HCT116 (cell line): Measurements from ENCODE around the gene MAN2B2.

Source experiments
- CEBPB ChIP-seq: IDR thresholded peaks from 2 replicates; pipeline ENCODE4 v1.6.1; 2012; ENCODE audit warnings: low read depth
- EGR1 ChIP-seq: IDR thresholded peaks from 2 replicates; pipeline ENCODE4 v1.6.1; 2012; ENCODE audit warnings: low read depth
- ELF1 ChIP-seq: IDR thresholded peaks from 2 replicates; pipeline ENCODE4 v1.6.1; 2012; ENCODE audit warnings: low read depth, borderline replicate concordance
- EZH2 ChIP-seq: fragments of 200-600 bp; sonication (generic); IDR thresholded peaks from 2 replicates; pipeline ENCODE4 v1.6.1; 2017; ENCODE audit warnings: antibody characterized with exemption, mixed run types
- JUND ChIP-seq: IDR thresholded peaks from 2 replicates; pipeline ENCODE4 v1.6.1; 2012
- POLR2A ChIP-seq: IDR thresholded peaks from 2 replicates; pipeline ENCODE4 v1.7.0; 2011; ENCODE audit warnings: borderline replicate concordance; ENCODE audit not compliant: insufficient read depth, insufficient read length; ENCODE audit errors: extremely low read depth
- POLR2AphosphoS5 ChIP-seq: IDR thresholded peaks from 2 replicates; pipeline ENCODE4 v1.6.1; 2011; ENCODE audit warnings: mild to moderate bottlenecking, low read depth, low read length, moderate library complexity
- YY1 ChIP-seq: IDR thresholded peaks from 2 replicates; pipeline ENCODE4 v1.6.1; 2011; ENCODE audit warnings: low read length, low read depth, moderate library complexity, mild to moderate bottlenecking; ENCODE audit not compliant: insufficient replicate concordance; ENCODE audit errors: extremely low read depth
- TF ChIP-seq, protein P1 (sequence below), 3 experiments: fragments of 200-600 bp in 1 of 3; sonication (generic) in 1 of 3; IDR thresholded peaks in 2 of 3; conservative IDR thresholded peaks in 1 of 3; 2 replicates each; pipeline ENCODE4 v1.5.1; 2012 to 2017; ENCODE audit warnings: low read depth in 2 of 3, low read length in 2 of 3, antibody characterized with exemption in 1 of 3, borderline replicate concordance in 1 of 3, control low read depth in 1 of 3, mild to moderate bottlenecking in 1 of 3, mixed read lengths in 1 of 3, mixed run types in 1 of 3, moderate library complexity in 1 of 3; ENCODE audit not compliant: insufficient read depth in 1 of 3
- TF ChIP-seq, protein P2 (sequence below): IDR thresholded peaks from 2 replicates; pipeline ENCODE4 v1.6.1; 2012; ENCODE audit warnings: low read depth
- TF ChIP-seq, protein P3 (sequence below): IDR thresholded peaks from 2 replicates; pipeline ENCODE4 v1.6.1; 2011; ENCODE audit warnings: mild to moderate bottlenecking, low read length, moderate library complexity; ENCODE audit not compliant: insufficient replicate concordance; ENCODE audit errors: extremely low read depth

DNA sequence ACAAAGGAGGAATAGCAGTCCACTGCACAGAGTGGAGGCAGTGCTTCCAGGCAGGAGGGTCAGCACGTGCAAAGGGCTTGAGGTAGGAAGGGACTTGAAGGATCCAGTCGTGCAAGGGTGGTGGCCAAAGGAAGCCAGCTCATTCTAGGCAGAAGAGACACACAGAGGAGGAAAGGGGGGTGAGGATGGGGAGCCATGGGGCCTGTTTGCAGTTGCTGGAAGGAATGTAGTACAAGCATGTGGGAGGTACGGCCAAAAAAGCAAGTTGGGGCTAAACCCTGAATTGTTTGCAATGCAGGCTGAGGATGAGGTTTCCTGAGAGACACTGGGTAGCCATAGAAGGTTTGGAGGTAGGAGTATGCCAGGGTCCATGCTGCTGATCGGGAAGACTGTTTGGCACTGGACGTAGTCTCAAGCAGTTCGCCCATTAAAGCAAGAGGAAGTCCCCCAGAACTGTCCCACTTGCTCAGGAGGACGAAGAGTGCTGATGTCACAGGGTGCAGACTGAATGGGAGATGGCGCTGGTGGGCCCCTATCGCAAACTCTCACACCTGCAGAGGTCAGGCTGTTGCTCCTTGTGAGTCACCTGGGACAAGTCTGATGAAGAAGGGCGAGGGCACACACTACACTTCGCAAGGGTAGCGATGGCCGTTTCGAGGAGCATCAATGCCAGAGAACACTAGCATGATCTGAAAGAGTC, 9.1 kb upstream of the MAN2B2 start:
- TF ChIP-seq POLR2A = no peak
- TF ChIP-seq POLR2AphosphoS5 = no peak
- no peak for TF ChIP-seq JUND
- TF ChIP-seq ELF1 = no peak
- TF ChIP-seq YY1 = no peak
- TF ChIP-seq, protein P1, sequence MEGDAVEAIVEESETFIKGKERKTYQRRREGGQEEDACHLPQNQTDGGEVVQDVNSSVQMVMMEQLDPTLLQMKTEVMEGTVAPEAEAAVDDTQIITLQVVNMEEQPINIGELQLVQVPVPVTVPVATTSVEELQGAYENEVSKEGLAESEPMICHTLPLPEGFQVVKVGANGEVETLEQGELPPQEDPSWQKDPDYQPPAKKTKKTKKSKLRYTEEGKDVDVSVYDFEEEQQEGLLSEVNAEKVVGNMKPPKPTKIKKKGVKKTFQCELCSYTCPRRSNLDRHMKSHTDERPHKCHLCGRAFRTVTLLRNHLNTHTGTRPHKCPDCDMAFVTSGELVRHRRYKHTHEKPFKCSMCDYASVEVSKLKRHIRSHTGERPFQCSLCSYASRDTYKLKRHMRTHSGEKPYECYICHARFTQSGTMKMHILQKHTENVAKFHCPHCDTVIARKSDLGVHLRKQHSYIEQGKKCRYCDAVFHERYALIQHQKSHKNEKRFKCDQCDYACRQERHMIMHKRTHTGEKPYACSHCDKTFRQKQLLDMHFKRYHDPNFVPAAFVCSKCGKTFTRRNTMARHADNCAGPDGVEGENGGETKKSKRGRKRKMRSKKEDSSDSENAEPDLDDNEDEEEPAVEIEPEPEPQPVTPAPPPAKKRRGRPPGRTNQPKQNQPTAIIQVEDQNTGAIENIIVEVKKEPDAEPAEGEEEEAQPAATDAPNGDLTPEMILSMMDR (IDR thresholded peaks at IDR 0.05 in 2 of 3, conservative IDR thresholded peaks at IDR 0.05 in 1 of 3; ENCODE audit: borderline replicate concordance in 1 of 3, insufficient read depth in 1 of 3, low read depth in 2 of 3, low read length in 2 of 3) = no peak
- no peak for TF ChIP-seq EZH2
- no peak for TF ChIP-seq CEBPB
- TF ChIP-seq, protein P2, sequence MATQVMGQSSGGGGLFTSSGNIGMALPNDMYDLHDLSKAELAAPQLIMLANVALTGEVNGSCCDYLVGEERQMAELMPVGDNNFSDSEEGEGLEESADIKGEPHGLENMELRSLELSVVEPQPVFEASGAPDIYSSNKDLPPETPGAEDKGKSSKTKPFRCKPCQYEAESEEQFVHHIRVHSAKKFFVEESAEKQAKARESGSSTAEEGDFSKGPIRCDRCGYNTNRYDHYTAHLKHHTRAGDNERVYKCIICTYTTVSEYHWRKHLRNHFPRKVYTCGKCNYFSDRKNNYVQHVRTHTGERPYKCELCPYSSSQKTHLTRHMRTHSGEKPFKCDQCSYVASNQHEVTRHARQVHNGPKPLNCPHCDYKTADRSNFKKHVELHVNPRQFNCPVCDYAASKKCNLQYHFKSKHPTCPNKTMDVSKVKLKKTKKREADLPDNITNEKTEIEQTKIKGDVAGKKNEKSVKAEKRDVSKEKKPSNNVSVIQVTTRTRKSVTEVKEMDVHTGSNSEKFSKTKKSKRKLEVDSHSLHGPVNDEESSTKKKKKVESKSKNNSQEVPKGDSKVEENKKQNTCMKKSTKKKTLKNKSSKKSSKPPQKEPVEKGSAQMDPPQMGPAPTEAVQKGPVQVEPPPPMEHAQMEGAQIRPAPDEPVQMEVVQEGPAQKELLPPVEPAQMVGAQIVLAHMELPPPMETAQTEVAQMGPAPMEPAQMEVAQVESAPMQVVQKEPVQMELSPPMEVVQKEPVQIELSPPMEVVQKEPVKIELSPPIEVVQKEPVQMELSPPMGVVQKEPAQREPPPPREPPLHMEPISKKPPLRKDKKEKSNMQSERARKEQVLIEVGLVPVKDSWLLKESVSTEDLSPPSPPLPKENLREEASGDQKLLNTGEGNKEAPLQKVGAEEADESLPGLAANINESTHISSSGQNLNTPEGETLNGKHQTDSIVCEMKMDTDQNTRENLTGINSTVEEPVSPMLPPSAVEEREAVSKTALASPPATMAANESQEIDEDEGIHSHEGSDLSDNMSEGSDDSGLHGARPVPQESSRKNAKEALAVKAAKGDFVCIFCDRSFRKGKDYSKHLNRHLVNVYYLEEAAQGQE = no peak
- TF ChIP-seq, protein P3, sequence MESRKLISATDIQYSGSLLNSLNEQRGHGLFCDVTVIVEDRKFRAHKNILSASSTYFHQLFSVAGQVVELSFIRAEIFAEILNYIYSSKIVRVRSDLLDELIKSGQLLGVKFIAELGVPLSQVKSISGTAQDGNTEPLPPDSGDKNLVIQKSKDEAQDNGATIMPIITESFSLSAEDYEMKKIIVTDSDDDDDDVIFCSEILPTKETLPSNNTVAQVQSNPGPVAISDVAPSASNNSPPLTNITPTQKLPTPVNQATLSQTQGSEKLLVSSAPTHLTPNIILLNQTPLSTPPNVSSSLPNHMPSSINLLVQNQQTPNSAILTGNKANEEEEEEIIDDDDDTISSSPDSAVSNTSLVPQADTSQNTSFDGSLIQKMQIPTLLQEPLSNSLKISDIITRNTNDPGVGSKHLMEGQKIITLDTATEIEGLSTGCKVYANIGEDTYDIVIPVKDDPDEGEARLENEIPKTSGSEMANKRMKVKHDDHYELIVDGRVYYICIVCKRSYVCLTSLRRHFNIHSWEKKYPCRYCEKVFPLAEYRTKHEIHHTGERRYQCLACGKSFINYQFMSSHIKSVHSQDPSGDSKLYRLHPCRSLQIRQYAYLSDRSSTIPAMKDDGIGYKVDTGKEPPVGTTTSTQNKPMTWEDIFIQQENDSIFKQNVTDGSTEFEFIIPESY = no peak
- TF ChIP-seq EGR1 = no peak
